Effector memory CD4-positive, alpha-beta T cell (primary cell): Measurements from ENCODE around the gene LAMA1.
"Not testable (repeated sequence)": the region's sequence is repeated elsewhere in the genome, so short reads cannot be mapped to it uniquely, and the experiment has no call there.

Experiments
- DNase-seq, 3 donors: peaks; one replicate each; pipeline ENCODE4 v3.0.0-alpha.2; 2020
- H3K27ac ChIP-seq: 2 replicates; pipeline ENCODE4 v1.7.0; 2013; ENCODE audit warnings: mild to moderate bottlenecking, low read length, moderate library complexity; ENCODE audit not compliant: insufficient read depth, poor library complexity, severe bottlenecking
- H3K27me3 ChIP-seq: replicated peaks from 2 replicates; pipeline ENCODE4 v1.7.0; 2013; ENCODE audit warnings: mild to moderate bottlenecking, low read length; ENCODE audit not compliant: insufficient read depth, control insufficient read depth, poor library complexity, severe bottlenecking
- H3K36me3 ChIP-seq: 2 replicates; pipeline ENCODE4 v1.7.0; 2013; ENCODE audit warnings: mild to moderate bottlenecking, low read length, moderate library complexity; ENCODE audit not compliant: control insufficient read depth, insufficient read depth
- H3K4me1 ChIP-seq: 2 replicates; pipeline ENCODE4 v1.7.0; 2013; ENCODE audit warnings: low read length, mild to moderate bottlenecking; ENCODE audit not compliant: control insufficient read depth, insufficient read depth, poor library complexity, severe bottlenecking
- H3K4me3 ChIP-seq: 2 replicates; pipeline ENCODE4 v1.7.0; 2013; ENCODE audit warnings: low read length, low read depth, mild to moderate bottlenecking; ENCODE audit not compliant: insufficient read depth, poor library complexity, severe bottlenecking
- H3K9me3 ChIP-seq: 2 replicates; pipeline ENCODE4 v1.7.0; 2013; ENCODE audit warnings: mild to moderate bottlenecking, low read length, moderate library complexity; ENCODE audit not compliant: control insufficient read depth

Gene LAMA1

GRCh38 chr18:6942742-6943141 is 174.9 kb downstream of the LAMA1 start:
- Histone ChIP-seq H3K4me3 (no peak overlapping the region), H3K27ac (no peak overlapping the region), H3K9me3 (no peaks in the 10 kb centered on the region), H3K4me1 (no peaks in the 10 kb centered on the region), H3K36me3 (no peaks in the 10 kb centered on the region), H3K27me3 (no peaks in the 10 kb centered on the region)
- DNase-seq = no peak

GRCh38 chr18:6941996-6942395 is 175.6 kb downstream of the LAMA1 start:
- Histone ChIP-seq H3K9me3 (no peaks in the 10 kb centered on the region), H3K4me1 (no peaks in the 10 kb centered on the region), H3K4me3 (no peak overlapping the region), H3K36me3 (no peaks in the 10 kb centered on the region), H3K27me3 (no peaks in the 10 kb centered on the region), H3K27ac (no peak overlapping the region)
- DNase-seq = no peak

GRCh38 chr18:6940451-6940850 is 177.1 kb downstream of the LAMA1 start:
- no peak overlapping the region for H3K27ac ChIP-seq
- no peaks in the 10 kb centered on the region for H3K9me3 ChIP-seq
- no peak overlapping the region for H3K4me3 ChIP-seq
- H3K36me3 ChIP-seq = no peaks in the 10 kb centered on the region
- H3K27me3 ChIP-seq = no peaks in the 10 kb centered on the region
- DNase-seq = no peak
- no peaks in the 10 kb centered on the region for H3K4me1 ChIP-seq

- H3K4me1 ChIP-seq = no peaks in the 10 kb centered on the region
- no peak overlapping the region for H3K27ac ChIP-seq
- H3K36me3 ChIP-seq = no peaks in the 10 kb centered on the region
- H3K9me3 ChIP-seq = no peaks in the 10 kb centered on the region
- H3K4me3 ChIP-seq = no peak overlapping the region
- no peak for DNase-seq
- no peaks in the 10 kb centered on the region for H3K27me3 ChIP-seq
These were observed 177.6 kb downstream of the LAMA1 start for GRCh38 chr18:6939972-6940371.

- not testable (repeated sequence) for H3K36me3 ChIP-seq, H3K27ac ChIP-seq, DNase-seq, H3K4me1 ChIP-seq, H3K9me3 ChIP-seq, H3K27me3 ChIP-seq, H3K4me3 ChIP-seq
These were observed 179.2 kb downstream of the LAMA1 start for GRCh38 chr18:6938403-6938802.

- no peak for DNase-seq
- Histone ChIP-seq H3K9me3 (no peaks in the 10 kb centered on the region), H3K27ac (no peak overlapping the region), H3K27me3 (no peaks in the 10 kb centered on the region), H3K36me3 (no peaks in the 10 kb centered on the region), H3K4me3 (no peak overlapping the region), H3K4me1 (no peaks in the 10 kb centered on the region)
These were observed 179.6 kb downstream of the LAMA1 start for GRCh38 chr18:6938003-6938402.

- H3K9me3 ChIP-seq = no peaks in the 10 kb centered on the region
- DNase-seq = no peak
- H3K27ac ChIP-seq = no peak overlapping the region
These were observed 182.7 kb downstream of the LAMA1 start for GRCh38 chr18:6934859-6935258.

GRCh38 chr18:6929370-6930102 is 188.1 kb downstream of the LAMA1 start:
- Histone ChIP-seq H3K36me3 (no peaks in the 10 kb centered on the region), H3K4me3 (no peak overlapping the region), H3K27ac (no peak overlapping the region), H3K27me3 (no peaks in the 10 kb centered on the region), H3K4me1 (no peaks in the 10 kb centered on the region), H3K9me3 (no peaks in the 10 kb centered on the region)
- no peak for DNase-seq

More at GRCh38 chr18:6934859-6935258, 182.7 kb downstream of the LAMA1 start:
- Histone ChIP-seq H3K27me3 (no peaks in the 10 kb centered on the region), H3K4me3 (no peak overlapping the region), H3K36me3 (no peaks in the 10 kb centered on the region), H3K4me1 (no peaks in the 10 kb centered on the region)

GRCh38 chr18:6928359-6928758 is 189.2 kb downstream of the LAMA1 start:
- no peak overlapping the region for H3K27ac ChIP-seq
- H3K4me3 ChIP-seq = no peak overlapping the region
- no peak for DNase-seq
- H3K27me3 ChIP-seq = no peaks in the 10 kb centered on the region
- H3K9me3 ChIP-seq = no peaks in the 10 kb centered on the region
- H3K36me3 ChIP-seq = no peaks in the 10 kb centered on the region
- H3K4me1 ChIP-seq = no peaks in the 10 kb centered on the region

GRCh38 chr18:6927153-6927552 is 190.4 kb downstream of the LAMA1 start:
- no peaks in the 10 kb centered on the region for H3K9me3 ChIP-seq
- no peak overlapping the region for H3K4me3 ChIP-seq
- no peak for DNase-seq
- no peaks in the 10 kb centered on the region for H3K27me3 ChIP-seq
- H3K27ac ChIP-seq = no peak overlapping the region
- H3K36me3 ChIP-seq = no peaks in the 10 kb centered on the region
- H3K4me1 ChIP-seq = no peaks in the 10 kb centered on the region
